GM13976 (cell line): ENCODE measurements around the gene PLA2G4D.
A peak's percentile ranks its signal among the peaks of the same experiment; 100 is the strongest.

Source experiments
- DNase-seq: peaks from one replicate; pipeline ENCODE4 v3.0.0; 2012; ENCODE audit warnings: low spot score
- CTCF ChIP-seq: IDR thresholded peaks from 2 replicates; pipeline ENCODE4 v1.5.1; 2012; ENCODE audit warnings: borderline replicate concordance, mild to moderate bottlenecking; ENCODE audit not compliant: insufficient read depth; ENCODE audit errors: extremely low read depth, missing control alignments, control extremely low read depth
- in situ Hi-C: fragments of 300-500 bp; cut with MboI; formaldehyde crosslinking; loops from one replicate; pipeline ENCODE4 v1.12.0; 2022; ENCODE audit warnings: low sequenced_read_pairs, mixed read lengths, inconsistent platforms; ENCODE audit not compliant: unreplicated experiment

The PLA2G4D gene

GRCh38 chr15:42133886-42134502, 39.6 kb upstream of the PLA2G4D start:
- in situ Hi-C loops, result loop anchor here (10.0 kb wide), 1 partner anchor 139 kb away; no protein-coding TSS in a partner anchor
- TF ChIP-seq CTCF, result peak; percentile 63
- peak; percentile 72 for DNase-seq

- no peak for TF ChIP-seq CTCF
- no peak for DNase-seq
- in situ Hi-C loops, result loop anchor here (10.0 kb wide), 1 partner anchor 139 kb away; no protein-coding TSS in a partner anchor
These were observed 39.0 kb upstream of the PLA2G4D start for GRCh38 chr15:42133356-42133755.

GRCh38 chr15:42131826-42132806, 37.8 kb upstream of the PLA2G4D start:
- no peak for DNase-seq
- no peak for TF ChIP-seq CTCF
- in situ Hi-C loops, result loop anchor here (10.0 kb wide), 1 partner anchor 137 kb away; no protein-coding TSS in a partner anchor

- in situ Hi-C loops, result loop anchor here (10.0 kb wide), 1 partner anchor 136 kb away; no protein-coding TSS in a partner anchor
- no peak for TF ChIP-seq CTCF
These were observed 36.6 kb upstream of the PLA2G4D start for GRCh38 chr15:42131006-42131405.

GRCh38 chr15:42130246-42130986, 36.1 kb upstream of the PLA2G4D start:
- TF ChIP-seq CTCF, result no peak
- no peak for DNase-seq
- in situ Hi-C loops, result loop anchor here (10.0 kb wide), 1 partner anchor 136 kb away; no protein-coding TSS in a partner anchor

More at GRCh38 chr15:42131006-42131405, 36.6 kb upstream of the PLA2G4D start:
- no peak for DNase-seq

- no peak for TF ChIP-seq CTCF
- DNase-seq, result no peak
- in situ Hi-C loops, result no loop called here
These were observed 35.0 kb upstream of the PLA2G4D start for GRCh38 chr15:42129364-42129763.
